Activated B cell treated with CpG ODN at 0.5 μM for 24 hours (primary cell): Measurements from ENCODE around the gene MTHFS. TPM values are rescaled to one million over a fixed set of nuclear protein-coding genes. Genes with fewer than 3 reads are reported as not detected.

Experiments used
- ATAC-seq: fragments of 200-7000 bp; cut with Tn5 transposase; one replicate; pipeline ENCODE4 v1.10.0; 2021; ENCODE audit warnings: low read depth, mild to moderate bottlenecking, moderate library complexity
- CTCF ChIA-PET: fragments of 350-600 bp; sonication (Branson Sonifier 250); formaldehyde crosslinking; loops from one replicate; lab custom pipeline; 2021; ENCODE audit warnings: antibody characterized with exemption; lab: Charles Lee
- POLR2A ChIA-PET: fragments of 350-600 bp; sonication (Branson Sonifier 250); formaldehyde crosslinking; loops from one replicate; lab custom pipeline; 2021; ENCODE audit warnings: antibody characterized with exemption; lab: Charles Lee
- DNase-seq: peaks from one replicate; pipeline ENCODE4 v3.0.0; 2022
- H3K27ac Mint-ChIP-seq: one replicate; pipeline ENCODE4 v1.8.0; 2020; ENCODE audit warnings: mixed read lengths
- H3K27me3 Mint-ChIP-seq: one replicate; pipeline ENCODE4 v1.8.0; 2021; ENCODE audit warnings: mixed read lengths
- H3K36me3 Mint-ChIP-seq: one replicate; pipeline ENCODE4 v1.8.0; 2021; ENCODE audit warnings: low read depth, mixed read lengths
- H3K4me1 Mint-ChIP-seq: one replicate; pipeline ENCODE4 v1.8.0; 2021; ENCODE audit warnings: mixed read lengths
- H3K4me3 Mint-ChIP-seq: one replicate; pipeline ENCODE4 v1.8.0; 2020; ENCODE audit warnings: mild to moderate bottlenecking, mixed read lengths
- H3K9me3 Mint-ChIP-seq: one replicate; pipeline ENCODE4 v1.8.0; 2020; ENCODE audit warnings: mixed read lengths
- CTCF ChIP-seq: fragments of 200-600 bp; IDR thresholded peaks from one replicate; pipeline ENCODE4 v1.8.0; 2022; ENCODE audit warnings: antibody characterized with exemption, mild to moderate bottlenecking
- intact Hi-C: fragments of 100-400 bp; cut with micrococcal nuclease; formaldehyde crosslinking; loops from one replicate; pipeline ENCODE4 v1.15.1; 2024
- total RNA-seq: library from RNA; stranded (reverse); gene quantifications from 2 replicates; pipeline ENCODE4 v1.2.3, GENCODE V29; 2022

MTHFS gene
- total RNA-seq, 1 donor from 2014 or later, result 29.5 TPM

- DNase-seq (no peak), ATAC-seq (no peak)
- Mint-ChIP-seq H3K9me3 (peaks cover 3% of the 10 kb centered on the region), H3K27ac (no peak overlapping the region), H3K4me3 (no peak overlapping the region), H3K36me3 (no peaks in the 10 kb centered on the region), H3K4me1 (no peaks in the 10 kb centered on the region), H3K27me3 (peaks cover 4% of the 10 kb centered on the region)
- intact Hi-C loops, result no loop called here
- CTCF ChIA-PET, result no interaction called here
- POLR2A ChIA-PET, result no interaction called here
- TF ChIP-seq CTCF, result no peak
Measured at GRCh38 chr15:79804838-79805237, 92.0 kb downstream of the MTHFS start.

GRCh38 chr15:79798311-79798710 lies 98.5 kb downstream of the MTHFS start:
- DNase-seq (no peak), ATAC-seq (no peak)
- Mint-ChIP-seq H3K36me3 (no peaks in the 10 kb centered on the region), H3K27me3 (peaks cover 3% of the 10 kb centered on the region), H3K4me1 (no peaks in the 10 kb centered on the region), H3K27ac (no peak overlapping the region), H3K9me3 (no peaks in the 10 kb centered on the region), H3K4me3 (no peak overlapping the region)
- ChIA-PET POLR2A (no interaction called here), CTCF (no interaction called here)
- intact Hi-C loops, result no loop called here
- TF ChIP-seq CTCF, result no peak

Other genes with a start within 250 kb of the MTHFS start
- gene BCL2A1, start 74.2 kb upstream of the MTHFS start, total RNA-seq, result 181 and 189 TPM in 2 replicates
- 95.5 and 101 TPM in 2 replicates for gene ZFAND6, start 162.7 kb upstream of the MTHFS start, total RNA-seq